ENCODE measurements around the gene KRT71.

KRT71 gene

GRCh38 chr12:52573743-52574142 is 20.8 kb upstream of the KRT71 start, which contains the start of gene KRT74:
Gene KRT74 (minus strand): TSS chr12:52573843. CDS start chr12:52573777, 66 bp downstream.
- no peak for DNase-seq

DNA sequence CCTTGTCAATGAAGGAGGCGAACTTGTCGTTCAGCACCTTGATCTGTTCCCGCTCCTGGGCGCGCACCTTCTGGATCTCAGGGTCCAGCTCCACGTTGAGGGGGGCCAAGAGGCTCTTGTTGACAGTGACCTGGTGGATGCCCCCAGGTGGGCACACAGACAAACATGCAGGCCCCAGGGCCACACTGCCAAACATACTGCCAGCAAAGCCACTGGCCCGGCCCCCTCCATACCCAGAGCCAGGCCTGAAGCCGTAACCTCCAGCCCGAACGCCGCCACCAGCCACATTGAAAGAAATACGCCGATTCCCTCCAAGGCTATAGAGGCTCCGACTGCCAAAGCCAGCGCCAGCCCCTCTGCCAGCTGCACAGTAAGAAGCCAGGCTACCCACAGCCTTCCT is 20.4 kb upstream of the KRT71 start:
- DNase-seq: no peak

DNA sequence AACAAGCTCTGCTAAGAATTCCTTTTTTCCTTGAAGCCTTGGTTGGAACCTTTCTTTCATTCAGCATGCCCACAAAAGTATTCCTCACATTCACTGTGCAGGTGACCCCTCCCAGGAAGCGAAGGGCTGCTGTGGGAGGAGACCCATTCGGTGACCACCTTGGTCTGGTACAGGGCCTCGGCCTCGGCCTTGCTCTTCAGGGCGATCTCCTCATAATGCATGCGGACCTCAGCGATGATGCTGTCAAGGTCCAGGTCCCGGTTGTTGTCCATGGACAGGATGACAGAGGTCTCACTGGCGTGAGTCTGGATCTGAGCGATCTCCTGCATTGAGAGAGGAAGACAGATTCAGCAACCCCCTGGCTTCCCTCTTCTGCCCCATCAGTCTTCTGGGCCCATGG is 17.6 kb upstream of the KRT71 start:
- DNase-seq: no peak

GRCh38 chr12:52568111-52568510 is 15.2 kb upstream of the KRT71 start:
- no peak for DNase-seq

DNA sequence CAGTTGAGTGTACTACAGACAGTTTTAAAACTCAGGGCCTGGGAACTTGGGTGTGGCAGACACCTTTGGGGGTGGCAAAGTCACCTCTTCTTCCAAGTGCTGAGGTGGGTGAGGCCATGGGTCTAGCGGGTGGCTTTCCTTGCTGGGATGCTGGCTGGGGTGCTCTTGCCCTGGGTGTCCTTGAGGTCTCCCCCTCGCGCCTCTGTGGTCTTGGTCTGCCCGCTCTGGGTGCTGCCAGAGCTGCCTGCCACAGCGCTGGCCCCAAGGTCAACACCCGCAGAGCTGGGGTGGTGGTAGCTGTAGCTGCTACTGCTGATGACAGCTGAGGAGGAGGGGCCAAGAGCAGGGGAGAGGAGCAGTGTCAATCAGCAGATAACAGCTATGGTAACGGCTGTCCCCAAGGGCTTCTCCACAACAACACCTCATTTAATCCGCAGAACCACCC is 13.9 kb upstream of the KRT71 start:
- no peak for DNase-seq

DNA sequence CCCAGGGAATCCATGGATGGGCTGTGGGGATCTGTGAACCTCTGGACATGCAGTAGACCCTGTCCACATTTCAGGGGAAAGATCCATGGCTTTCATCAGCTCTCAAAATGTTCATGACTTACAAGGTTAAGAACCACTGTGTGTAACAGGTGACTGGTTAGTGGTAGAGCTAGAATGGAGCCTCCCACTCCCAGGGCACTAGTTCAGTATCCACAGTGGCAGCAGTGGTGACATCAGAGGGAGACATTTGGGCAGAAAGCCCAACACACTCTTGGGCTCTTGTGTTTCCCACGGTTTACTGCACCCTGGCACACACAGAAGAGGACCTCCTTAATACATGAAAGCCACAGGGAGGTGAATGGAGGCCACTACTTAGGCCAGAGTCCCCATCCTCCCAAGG is 11.6 kb upstream of the KRT71 start:
- no peak for DNase-seq

- no peak for DNase-seq
These were observed 9.0 kb upstream of the KRT71 start for GRCh38 chr12:52561880-52562449.

DNA sequence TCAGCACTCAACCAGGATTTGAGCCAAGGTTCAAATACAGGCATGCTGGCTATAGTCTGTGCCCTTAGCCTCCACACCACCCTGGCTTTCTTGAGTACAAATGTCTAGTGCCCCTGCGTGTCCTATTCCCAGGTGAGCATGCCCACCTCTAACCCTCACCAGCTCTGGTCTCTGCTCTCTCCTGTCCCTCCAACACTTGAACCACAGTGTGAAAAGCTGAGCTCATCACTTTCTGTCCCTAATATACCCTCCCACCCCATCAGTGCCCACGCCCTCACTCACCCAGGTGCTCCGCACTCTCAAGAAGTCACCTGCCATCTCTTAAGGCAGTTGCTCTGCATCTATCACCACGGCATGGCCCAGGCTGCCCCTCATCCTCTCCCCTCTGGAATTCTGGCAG is 7.0 kb upstream of the KRT71 start:
- DNase-seq: no peak

GRCh38 chr12:52558781-52559445 is 6.0 kb upstream of the KRT71 start:
- DNase-seq: no peak

DNA sequence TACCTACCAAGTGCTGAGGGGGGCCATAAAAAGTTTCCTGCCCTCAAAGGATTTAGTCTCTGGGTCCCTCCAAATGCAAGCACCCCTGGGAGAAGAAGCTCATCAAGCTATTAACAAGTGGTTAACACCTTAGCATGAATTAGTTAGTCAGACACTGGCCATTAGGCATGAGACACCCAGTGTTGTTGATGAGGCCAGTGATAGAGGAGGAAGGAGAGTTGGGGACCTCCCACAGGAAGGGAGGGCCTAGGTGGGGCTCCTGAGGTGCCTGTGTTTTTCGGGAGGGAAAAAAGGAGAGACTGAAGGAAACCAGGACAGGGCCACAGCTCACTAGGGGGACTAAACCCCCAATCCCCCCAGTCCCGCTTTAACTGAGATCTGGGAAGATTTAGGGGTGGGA is 4.5 kb upstream of the KRT71 start:
- no peak for DNase-seq

DNA sequence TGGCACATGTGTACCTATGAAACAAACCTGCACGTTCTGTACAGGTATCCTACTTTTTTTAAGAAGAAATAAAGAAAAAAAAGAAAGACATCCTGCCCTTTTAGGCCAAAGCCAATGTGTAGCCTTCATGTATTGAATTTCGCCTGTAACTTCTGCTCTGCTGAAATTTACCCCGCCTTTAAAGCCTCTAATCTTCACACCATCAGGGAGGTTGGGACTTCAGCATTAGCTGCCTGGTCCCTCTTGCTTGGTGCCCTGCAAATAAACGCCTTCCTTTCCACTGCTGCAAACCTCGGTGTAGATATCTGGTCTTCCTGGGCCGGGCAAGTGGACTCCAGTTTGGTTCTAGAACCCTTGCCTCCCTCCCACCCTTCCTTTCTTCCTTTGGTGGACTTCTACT is 2.6 kb upstream of the KRT71 start:
- DNase-seq: no peak

- DNase-seq: no peak
These were observed 890 bp downstream of the KRT71 start for GRCh38 chr12:52552055-52552454.

GRCh38 chr12:52551216-52551865 is 1.6 kb downstream of the KRT71 start:
- DNase-seq: no peak

- DNase-seq: no peak
These were observed 6.8 kb downstream of the KRT71 start for GRCh38 chr12:52546126-52546525.

- DNase-seq: no peak
These were observed 8.7 kb downstream of the KRT71 start for GRCh38 chr12:52543985-52544883.

- DNase-seq: no peak
These were observed 10.1 kb downstream of the KRT71 start for GRCh38 chr12:52542785-52543318.

- DNase-seq: no peak
These were observed 10.8 kb downstream of the KRT71 start for GRCh38 chr12:52542157-52542556.

GRCh38 chr12:52541709-52542108 is 11.2 kb downstream of the KRT71 start:
- no peak for DNase-seq

DNA sequence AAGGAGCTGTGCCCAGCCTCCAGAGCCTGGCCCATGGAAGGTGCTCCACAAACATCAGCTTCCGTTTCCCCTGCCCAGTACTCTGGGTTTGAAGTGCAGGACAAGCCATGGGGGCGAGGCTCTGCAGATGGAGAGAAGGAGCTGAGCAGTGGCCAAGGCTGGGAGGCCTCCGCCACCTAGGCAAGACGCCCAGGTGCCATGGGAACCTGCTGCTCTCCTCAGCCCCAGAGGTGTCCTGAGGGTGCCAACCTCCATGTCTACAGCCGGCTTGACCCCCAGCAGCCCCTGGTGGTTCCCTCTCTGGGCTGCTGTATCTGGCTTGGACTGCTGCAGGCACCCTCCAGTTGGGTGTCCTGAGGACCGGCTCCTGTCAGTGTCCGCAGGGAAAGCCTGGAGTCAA is 12.4 kb downstream of the KRT71 start:
- DNase-seq: no peak

GRCh38 chr12:52539821-52540173 is 13.1 kb downstream of the KRT71 start:
- DNase-seq: no peak

DNA sequence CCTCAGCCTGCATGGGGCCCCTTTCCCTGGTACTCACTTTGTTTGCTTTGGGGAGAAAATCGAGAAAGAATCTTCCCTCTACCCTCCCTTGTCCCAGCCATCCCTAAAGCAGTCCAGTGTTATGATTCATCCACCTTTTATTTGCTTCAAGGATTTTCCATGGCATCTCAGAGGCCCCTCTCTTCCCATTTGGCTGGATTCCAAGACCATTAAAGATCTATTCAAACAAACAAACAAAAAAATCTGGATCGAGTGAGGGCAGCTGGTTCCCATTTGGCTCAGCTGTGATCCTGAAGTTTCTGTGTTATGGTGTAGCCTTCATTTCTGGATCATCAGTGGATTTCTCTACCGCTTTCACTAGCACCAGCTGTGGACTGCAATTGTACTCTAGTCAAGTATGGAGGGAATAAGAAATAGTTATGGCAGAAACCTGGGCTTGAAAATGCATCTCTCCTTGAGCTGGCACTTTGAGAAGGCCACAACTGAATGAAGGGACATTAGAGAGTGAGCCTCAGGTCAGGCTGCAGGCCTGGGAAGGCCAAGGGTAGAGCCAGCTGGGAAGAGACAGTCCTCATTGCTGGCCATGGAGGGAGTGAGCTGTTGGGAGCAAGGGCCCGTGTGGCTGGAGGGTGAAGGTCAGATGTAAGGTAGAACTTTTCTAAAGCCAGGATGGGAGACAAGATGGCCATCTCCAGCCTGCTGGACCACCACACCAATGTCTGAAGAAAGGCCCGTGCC is 13.7 kb downstream of the KRT71 start:
- peak; percentile 76 for DNase-seq

DNA sequence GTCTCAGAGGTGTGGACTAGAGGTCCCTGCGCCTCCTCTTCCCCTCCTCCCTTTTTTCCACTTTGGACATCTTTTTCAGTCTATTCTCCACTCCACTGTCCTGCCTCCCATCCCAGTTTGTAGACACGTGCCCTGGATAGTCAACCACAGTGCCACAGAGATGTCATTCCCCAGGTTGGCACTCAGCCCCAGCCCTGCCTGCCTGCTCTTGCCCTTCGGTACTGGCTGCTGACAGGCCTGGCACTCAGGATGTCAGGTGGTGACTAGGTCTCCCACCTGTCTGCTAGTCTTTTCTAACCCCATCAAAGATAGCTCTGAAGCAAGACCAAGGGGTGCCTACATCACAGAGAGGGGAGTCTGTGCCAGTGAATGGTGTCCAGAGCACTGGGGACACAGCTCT is 15.8 kb downstream of the KRT71 start:
- no peak for DNase-seq

- no peak for DNase-seq
These were observed 17.4 kb downstream of the KRT71 start for GRCh38 chr12:52535574-52535973.
